ENCODE data around the gene PLCB1. TPM values are rescaled to one million over a fixed set of nuclear protein-coding genes. Genes with fewer than 3 reads are reported as not detected.

PLCB1 gene
- total RNA-seq, 1 experiment from 2014 or later, result 11.3 TPM

GRCh38 chr20:8117636-8118035 lies 14.4 kb upstream of the PLCB1 start (continued):
- TF ChIP-seq, protein P1, sequence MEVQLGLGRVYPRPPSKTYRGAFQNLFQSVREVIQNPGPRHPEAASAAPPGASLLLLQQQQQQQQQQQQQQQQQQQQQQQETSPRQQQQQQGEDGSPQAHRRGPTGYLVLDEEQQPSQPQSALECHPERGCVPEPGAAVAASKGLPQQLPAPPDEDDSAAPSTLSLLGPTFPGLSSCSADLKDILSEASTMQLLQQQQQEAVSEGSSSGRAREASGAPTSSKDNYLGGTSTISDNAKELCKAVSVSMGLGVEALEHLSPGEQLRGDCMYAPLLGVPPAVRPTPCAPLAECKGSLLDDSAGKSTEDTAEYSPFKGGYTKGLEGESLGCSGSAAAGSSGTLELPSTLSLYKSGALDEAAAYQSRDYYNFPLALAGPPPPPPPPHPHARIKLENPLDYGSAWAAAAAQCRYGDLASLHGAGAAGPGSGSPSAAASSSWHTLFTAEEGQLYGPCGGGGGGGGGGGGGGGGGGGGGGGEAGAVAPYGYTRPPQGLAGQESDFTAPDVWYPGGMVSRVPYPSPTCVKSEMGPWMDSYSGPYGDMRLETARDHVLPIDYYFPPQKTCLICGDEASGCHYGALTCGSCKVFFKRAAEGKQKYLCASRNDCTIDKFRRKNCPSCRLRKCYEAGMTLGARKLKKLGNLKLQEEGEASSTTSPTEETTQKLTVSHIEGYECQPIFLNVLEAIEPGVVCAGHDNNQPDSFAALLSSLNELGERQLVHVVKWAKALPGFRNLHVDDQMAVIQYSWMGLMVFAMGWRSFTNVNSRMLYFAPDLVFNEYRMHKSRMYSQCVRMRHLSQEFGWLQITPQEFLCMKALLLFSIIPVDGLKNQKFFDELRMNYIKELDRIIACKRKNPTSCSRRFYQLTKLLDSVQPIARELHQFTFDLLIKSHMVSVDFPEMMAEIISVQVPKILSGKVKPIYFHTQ (CRISPR knock-in tag; IDR thresholded peaks at IDR 0.05), result no peak

- TF ChIP-seq ZNF263 (CRISPR knock-in tag; IDR thresholded peaks at IDR 0.05; ENCODE audit: low read depth) (no peak), GTF2I (CRISPR knock-in tag; conservative IDR thresholded peaks at IDR 0.05) (no peak), EMX1 (CRISPR knock-in tag; IDR thresholded peaks at IDR 0.05) (no peak), ARID4B (CRISPR knock-in tag; IDR thresholded peaks at IDR 0.05; ENCODE audit: borderline replicate concordance) (no peak), PRRX2 (CRISPR knock-in tag; IDR thresholded peaks at IDR 0.05) (no peak), TEAD4 (CRISPR knock-in tag; IDR thresholded peaks at IDR 0.05) (no peak), NR2C2 (CRISPR knock-in tag; IDR thresholded peaks at IDR 0.05) (no peak)
- TF ChIP-seq, protein P2, sequence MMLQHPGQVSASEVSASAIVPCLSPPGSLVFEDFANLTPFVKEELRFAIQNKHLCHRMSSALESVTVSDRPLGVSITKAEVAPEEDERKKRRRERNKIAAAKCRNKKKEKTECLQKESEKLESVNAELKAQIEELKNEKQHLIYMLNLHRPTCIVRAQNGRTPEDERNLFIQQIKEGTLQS (CRISPR knock-in tag; conservative IDR thresholded peaks at IDR 0.05), result no peak
- no peak overlapping the region for H3K4me3 Mint-ChIP-seq
- H3K4me1 Mint-ChIP-seq, result peaks cover 18% of the 10 kb centered on the region
- CTCF ChIA-PET, result no interaction called here
- DNase-seq (ENCODE audit: low spot score), result no peak
- ATAC-seq, result no peak
- peaks cover 19% of the 10 kb centered on the region for H3K9me3 Mint-ChIP-seq
- H3K36me3 Mint-ChIP-seq, result peaks cover 13% of the 10 kb centered on the region
- H3K27me3 Mint-ChIP-seq (ENCODE audit: low read depth), result peaks cover 6% of the 10 kb centered on the region; the same call in 1 of the 2 replicates
- POLR2A ChIA-PET, result no interaction called here
- no peak overlapping the region for H3K27ac Mint-ChIP-seq
Measured at GRCh38 chr20:8118039-8118438, 14.0 kb upstream of the PLCB1 start.

- TF ChIP-seq TP53 (CRISPR knock-in tag; IDR thresholded peaks at IDR 0.05) (no peak), ATF6 (CRISPR knock-in tag; IDR thresholded peaks at IDR 0.05) (no peak), JUN (CRISPR knock-in tag; IDR thresholded peaks at IDR 0.05) (no peak), GRHL2 (CRISPR knock-in tag; IDR thresholded peaks at IDR 0.05; ENCODE audit: insufficient replicate concordance, severe bottlenecking) (no peak), HMGXB4 (CRISPR knock-in tag; IDR thresholded peaks at IDR 0.05) (no peak), ZNF512 (CRISPR knock-in tag; IDR thresholded peaks at IDR 0.05; ENCODE audit: borderline replicate concordance) (no peak), CBFB (CRISPR knock-in tag; IDR thresholded peaks at IDR 0.05; ENCODE audit: low read depth) (no peak), ZNF138 (CRISPR knock-in tag; conservative IDR thresholded peaks at IDR 0.05) (no peak)
- TF ChIP-seq, protein P3, sequence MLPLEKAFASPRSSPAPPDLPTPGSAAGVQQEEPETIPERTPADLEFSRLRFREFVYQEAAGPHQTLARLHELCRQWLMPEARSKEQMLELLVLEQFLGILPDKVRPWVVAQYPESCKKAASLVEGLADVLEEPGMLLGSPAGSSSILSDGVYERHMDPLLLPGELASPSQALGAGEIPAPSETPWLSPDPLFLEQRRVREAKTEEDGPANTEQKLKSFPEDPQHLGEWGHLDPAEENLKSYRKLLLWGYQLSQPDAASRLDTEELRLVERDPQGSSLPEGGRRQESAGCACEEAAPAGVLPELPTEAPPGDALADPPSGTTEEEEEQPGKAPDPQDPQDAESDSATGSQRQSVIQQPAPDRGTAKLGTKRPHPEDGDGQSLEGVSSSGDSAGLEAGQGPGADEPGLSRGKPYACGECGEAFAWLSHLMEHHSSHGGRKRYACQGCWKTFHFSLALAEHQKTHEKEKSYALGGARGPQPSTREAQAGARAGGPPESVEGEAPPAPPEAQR (CRISPR knock-in tag; IDR thresholded peaks at IDR 0.05), result no peak
- H3K4me1 Mint-ChIP-seq, result peaks cover 15% of the 10 kb centered on the region
- ChIA-PET POLR2A (no interaction called here), CTCF (no interaction called here)
- DNase-seq (ENCODE audit: low spot score) (no peak), ATAC-seq (no peak)
- H3K27ac Mint-ChIP-seq, result no peak overlapping the region
- peaks cover 13% of the 10 kb centered on the region for H3K9me3 Mint-ChIP-seq
- peaks cover 6% of the 10 kb centered on the region for H3K36me3 Mint-ChIP-seq
- no peak overlapping the region for H3K4me3 Mint-ChIP-seq
- H3K27me3 Mint-ChIP-seq (ENCODE audit: low read depth), result no peaks in the 10 kb centered on the region
Measured at GRCh38 chr20:8118760-8119159, 13.3 kb upstream of the PLCB1 start.

Measured in WTC11 (cell line).